ENCODE measurements around the gene CDK10.
"Not testable (repeated sequence)": the region's sequence is repeated elsewhere in the genome, so short reads cannot be mapped to it uniquely, and the experiment has no call there.

Gene CDK10, protein sequence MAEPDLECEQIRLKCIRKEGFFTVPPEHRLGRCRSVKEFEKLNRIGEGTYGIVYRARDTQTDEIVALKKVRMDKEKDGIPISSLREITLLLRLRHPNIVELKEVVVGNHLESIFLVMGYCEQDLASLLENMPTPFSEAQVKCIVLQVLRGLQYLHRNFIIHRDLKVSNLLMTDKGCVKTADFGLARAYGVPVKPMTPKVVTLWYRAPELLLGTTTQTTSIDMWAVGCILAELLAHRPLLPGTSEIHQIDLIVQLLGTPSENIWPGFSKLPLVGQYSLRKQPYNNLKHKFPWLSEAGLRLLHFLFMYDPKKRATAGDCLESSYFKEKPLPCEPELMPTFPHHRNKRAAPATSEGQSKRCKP

GRCh38 chr16:89686520-89687091, at the start of gene CDK10:
Gene CDK10, plus strand, starts transcription at chr16:89686689. Its CDS starts 22 bp downstream, at chr16:89686711.
- peak; percentile 86 for DNase-seq

GRCh38 chr16:89637379-89637778, 49.1 kb upstream of the CDK10 start:
- DNase-seq: no peak

DNA sequence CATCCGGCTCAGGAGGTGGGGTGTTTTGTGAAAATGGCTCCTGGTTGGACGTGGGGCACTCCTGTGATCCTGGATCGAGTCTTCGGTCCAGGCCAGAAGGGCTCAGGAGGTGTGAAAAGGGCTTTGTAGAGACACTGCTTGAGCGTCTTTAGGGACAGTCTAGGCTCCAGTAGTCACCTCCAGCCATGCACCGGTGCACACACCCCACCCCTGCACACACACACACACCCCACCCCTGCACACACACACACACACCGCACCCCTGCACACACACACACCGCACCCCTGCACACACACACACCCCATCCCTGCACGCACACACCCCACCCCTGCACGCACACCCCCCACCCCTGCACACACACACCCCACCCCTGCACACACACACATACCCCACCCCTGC, 48.0 kb upstream of the CDK10 start:
- DNase-seq: no peak

DNA sequence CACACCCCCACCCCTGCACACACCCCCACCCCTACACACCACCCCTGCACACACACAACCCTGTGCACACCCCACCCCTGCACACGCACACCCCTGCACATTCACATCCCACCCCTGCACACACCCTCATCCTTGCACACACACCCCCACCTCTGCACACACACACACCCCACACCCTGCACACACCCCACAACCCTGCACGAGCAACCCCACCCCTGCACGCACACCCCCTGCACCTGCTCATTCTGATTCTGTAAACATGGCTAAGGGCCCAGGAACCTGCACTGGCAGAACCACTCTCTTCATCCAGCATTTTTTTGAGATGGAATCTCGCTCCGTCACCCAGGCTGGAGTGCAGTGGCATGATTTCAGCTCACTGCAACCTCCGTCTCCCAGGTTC, 47.1 kb upstream of the CDK10 start:
- DNase-seq: no peak

- no peak for DNase-seq
Observed at GRCh38 chr16:89641458-89642119, 44.9 kb upstream of the CDK10 start.

DNA sequence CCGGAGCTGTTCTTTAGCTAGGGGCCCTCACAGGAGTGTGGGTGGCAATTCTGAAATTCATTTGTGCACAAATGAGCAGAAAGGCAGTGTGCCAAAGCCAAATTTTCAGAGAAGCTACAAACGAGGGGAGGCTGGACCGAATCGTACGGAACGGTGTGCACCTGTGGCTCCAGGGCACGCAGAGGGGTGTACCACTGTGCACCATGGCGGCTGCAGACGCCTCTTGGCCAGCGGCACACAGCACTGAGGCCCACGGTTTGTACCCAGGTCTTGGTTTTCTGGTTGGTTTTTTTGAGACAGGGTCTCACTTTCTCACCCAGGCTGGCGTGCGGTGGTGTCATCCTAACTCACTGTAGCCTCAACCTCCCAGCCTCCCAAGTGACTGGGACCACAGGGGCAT, 43.9 kb upstream of the CDK10 start:
- DNase-seq: no peak

DNA sequence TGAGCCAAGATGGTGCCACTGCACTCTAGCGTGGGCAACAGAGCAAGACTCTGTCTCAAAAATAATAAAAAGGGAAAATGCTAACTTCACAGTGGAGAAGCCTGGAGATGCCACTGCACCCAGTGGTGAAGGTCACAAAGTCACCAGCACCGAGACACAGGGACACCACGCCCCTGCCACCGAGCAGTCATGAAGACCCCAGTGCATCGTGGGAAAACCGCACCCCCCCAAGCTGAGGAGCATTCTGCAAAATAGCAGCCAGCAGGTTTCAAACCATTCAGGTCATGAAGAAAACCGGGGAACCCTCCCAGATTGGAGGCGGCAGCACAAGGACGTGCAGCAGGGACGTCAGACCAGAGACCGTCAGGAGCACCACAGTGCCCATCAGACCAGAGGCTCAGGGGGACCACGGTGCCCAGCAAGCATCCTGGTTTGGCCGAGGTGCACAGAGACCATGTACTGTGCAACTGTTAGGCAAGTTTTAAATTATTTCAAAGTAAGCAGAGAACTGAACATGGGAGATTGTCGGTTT, 42.7 kb upstream of the CDK10 start:
- no peak for DNase-seq

DNA sequence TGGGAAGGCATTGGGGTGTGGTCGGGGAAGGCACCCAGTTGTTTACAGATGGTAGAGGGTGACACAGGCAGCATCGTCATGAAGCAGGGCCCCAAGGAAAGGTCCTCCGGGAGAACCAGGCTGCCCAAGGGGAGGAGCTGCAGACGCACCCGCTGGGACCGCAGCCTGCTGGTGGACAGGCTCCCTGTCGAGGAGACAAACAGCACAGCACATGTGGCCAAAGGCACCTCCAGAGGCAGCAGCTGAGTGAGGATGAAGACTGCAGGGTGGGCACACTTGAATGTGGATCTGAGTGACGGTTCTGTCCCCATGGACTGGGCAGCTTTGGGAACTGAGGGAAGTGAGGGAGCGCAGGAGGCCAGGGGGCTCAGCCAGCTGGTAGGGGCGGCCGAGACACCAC, 41.4 kb upstream of the CDK10 start:
- DNase-seq: no peak

DNA sequence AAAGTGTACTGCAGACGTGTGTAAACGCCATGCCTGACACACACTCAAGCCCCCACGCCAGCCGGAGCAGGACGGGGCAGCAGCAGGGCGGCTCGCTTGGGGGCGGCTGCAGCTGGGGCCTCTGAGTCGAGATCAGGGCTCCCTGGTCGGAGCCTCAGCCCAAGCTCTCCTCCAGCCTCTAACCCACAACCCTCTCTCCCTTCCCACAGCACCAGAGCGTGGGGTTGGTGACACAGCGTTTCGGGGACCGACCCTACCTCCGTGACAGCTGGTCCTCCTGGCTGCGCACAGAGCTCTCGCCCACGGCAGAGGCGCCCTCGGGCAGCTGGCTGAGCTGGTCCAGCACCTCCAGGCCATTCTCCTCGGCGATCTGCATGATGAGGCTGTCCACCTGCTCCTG, 40.2 kb upstream of the CDK10 start:
- DNase-seq: no peak

DNA sequence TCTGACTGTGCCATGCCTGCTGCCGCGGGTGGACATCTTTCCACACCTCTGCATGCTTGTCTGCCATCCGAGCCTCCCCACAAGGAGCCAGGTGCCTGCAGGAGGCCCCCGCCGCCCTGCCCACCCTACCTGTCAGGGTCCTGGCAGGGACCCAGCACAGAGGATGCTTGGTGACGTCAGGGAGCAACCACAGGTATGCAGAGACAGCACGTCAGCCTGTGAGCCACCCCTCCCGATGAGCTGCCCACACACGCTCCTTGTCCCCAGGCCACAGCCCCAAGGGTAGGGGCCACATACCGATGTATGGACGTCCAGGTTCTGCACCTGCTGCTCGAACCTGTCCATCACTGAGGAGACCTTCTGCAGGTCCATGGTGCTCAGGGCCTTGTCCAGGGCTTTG, 39.6 kb upstream of the CDK10 start:
- DNase-seq: no peak

DNA sequence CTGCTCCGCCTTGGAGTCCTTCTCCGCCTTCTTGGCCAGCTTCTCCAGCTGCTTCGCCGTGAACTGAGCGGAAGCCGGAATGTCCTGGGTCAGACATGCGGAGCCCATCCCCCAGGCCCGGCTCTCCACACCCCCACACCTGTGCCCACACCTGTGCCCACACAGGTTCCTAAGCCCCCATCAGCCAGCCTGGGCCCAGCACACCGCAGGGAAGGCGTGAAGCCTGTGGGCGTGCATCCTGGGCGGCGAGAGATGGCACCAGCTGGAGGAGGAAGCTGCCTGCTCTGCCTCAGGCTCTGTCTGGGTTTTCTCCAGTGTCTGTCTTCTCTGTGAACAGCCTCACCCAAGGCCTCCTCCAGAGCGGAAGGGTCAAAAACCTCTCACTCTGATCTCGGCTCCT, 34.9 kb upstream of the CDK10 start:
- DNase-seq: no peak

- no peak for DNase-seq
Observed at GRCh38 chr16:89653656-89654295, 32.7 kb upstream of the CDK10 start.

DNA sequence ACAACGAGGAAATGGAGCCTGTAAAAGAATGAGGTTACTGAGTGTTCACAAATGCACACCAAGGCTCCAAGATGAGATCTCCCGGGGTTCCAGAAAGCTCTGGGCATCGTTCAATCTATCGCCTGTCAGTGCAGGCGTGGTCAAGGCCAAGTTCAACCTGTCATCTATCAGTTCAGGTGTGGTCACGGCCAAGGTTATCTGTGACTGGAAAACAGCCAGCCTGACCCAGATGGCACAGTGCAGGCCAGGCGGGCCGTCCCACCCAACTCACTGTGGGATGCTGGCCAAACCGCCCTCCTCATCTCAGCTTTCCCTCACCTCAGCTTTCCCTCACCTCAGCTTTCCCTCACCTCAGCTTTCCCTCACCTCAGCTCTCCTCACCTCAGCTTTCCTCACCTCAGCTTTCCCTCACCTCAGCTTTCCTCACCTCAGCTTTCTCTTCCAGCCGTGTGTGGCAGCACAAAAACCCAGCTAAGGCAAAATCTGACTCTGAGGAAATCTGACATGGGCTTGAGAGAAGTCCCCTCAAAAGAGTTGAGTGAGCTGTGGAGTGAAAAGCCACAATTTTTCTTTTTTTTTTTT, 31.3 kb upstream of the CDK10 start:
- no peak for DNase-seq

- DNase-seq: no peak
Observed at GRCh38 chr16:89656435-89657121, 29.9 kb upstream of the CDK10 start.

- peak; percentile 83 for DNase-seq
Observed at GRCh38 chr16:89657442-89658220, 28.9 kb upstream of the CDK10 start, which contains the start of the genes CHMP1A and SPATA33. Gene CHMP1A, minus strand, starts transcription at chr16:89657708. Its CDS starts 120 bp downstream, at chr16:89657588. Gene SPATA33, plus strand, starts transcription at chr16:89657836. Its CDS starts 76 bp downstream, at chr16:89657912.

DNA sequence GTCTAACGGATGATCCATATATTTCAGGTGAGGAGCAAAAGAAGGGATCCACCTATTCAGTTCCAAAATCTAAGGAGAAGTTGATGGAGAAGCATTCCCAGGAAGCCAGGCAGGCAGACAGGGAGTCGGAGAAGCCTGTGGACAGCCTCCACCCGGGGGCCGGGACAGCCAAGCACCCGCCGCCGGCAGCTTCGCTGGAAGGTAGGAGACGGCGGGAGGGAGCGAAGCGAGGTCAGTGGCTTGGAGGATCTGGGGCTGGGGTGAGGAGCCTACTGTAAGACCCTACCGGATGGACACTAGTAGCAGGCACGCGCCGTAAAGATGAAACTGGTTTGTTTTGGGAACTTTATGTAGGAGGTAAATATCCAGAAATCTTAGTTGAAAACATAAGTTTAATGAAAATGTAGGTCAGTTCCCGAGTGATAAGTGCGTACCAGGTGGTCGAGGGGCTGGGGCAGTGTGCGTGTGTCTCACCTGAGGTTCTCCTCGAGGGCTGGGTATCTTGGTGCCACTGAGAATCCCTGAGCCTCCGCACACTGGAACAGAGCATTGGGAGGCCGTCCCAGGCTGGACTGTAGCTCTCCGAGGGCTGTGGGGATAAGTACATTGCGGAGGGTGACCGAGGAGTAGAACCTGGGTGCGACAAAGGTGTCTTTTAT, 28.1 kb upstream of the CDK10 start:
- no peak for DNase-seq

GRCh38 chr16:89660146-89660545, 26.3 kb upstream of the CDK10 start:
- no peak for DNase-seq

DNA sequence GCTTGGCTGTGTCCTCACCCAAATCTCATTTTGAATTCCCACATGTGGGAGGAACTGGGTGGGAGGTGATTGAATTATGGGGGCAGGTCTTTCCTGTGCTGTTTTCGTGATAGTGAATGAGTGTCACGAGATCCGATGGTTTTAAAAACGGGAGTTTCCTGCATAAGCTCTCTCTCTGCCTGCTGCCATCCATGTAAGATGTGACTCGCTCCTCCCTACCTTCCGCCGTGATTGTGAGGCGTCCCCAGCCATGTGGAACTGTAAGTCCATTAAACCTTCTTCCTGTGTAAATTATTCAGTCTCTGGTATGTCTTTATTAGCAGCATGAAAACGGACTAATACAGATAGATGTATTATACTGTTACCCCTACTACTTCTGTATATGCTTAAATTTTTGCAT, 25.3 kb upstream of the CDK10 start:
- no peak for DNase-seq

GRCh38 chr16:89664238-89664637, 22.3 kb upstream of the CDK10 start:
- not testable (repeated sequence) for DNase-seq

DNA sequence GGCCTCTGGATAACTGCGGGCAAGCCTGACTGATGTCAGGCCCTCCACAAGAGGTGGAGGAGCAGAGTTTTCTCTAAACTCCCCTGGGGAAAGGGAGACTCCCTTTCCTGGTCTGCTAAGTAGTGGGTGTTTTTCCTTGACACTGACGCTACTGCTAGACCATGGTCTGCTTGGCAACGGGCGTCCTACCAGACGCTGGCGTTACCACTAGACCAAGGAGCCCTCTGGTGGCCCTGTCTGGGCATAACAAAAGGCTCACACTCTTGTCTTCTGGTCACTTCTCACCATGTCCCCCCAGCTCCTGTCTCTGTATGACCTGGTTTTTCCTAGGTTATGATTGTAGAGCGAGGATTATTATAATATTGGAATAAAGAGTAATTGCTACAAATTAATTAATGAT, 19.5 kb upstream of the CDK10 start:
- not testable (repeated sequence) for DNase-seq

DNA sequence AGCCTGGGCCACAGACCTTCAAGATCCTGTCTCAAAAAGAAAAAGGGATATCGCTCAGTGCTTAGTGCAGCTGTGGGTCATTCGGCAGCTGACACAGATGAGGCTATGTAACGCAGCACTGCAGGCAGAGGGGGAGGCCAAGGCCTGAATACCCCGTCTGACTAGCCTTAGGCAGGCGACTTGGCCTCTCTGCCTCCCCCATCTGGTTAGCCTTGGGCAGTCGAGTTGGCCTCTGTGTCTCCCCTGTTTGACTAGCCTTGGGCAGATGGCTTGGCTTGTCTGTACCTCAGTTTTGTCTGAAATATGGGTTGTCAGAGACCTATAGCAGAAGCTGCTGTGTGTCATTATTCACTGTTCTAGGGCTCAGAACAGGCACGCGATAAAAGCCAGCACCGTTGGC, 18.9 kb upstream of the CDK10 start:
- no peak for DNase-seq
